GM18519 (cell line): ENCODE results near the gene USF2.

ENCODE experiments used
- ATAC-seq: cut with Tn5 transposase; IDR thresholded peaks from one replicate; pipeline ENCODE4 v1.9.1; 2021; ENCODE audit warnings: mild to moderate bottlenecking, moderate library complexity; ENCODE audit not compliant: unreplicated experiment, low FRiP score

Gene USF2

GRCh38 chr19:35314031-35314430 is 45.3 kb downstream of the USF2 start:
- ATAC-seq: no peak

- ATAC-seq: no peak
Measured at GRCh38 chr19:35314858-35315470, 46.2 kb downstream of the USF2 start.

- ATAC-seq: no peak
Measured at GRCh38 chr19:35315883-35316282, 47.1 kb downstream of the USF2 start.

GRCh38 chr19:35316560-35316959 is 47.8 kb downstream of the USF2 start:
- ATAC-seq: no peak

- no peak for ATAC-seq
Measured at GRCh38 chr19:35317464-35318043, 48.8 kb downstream of the USF2 start.

- ATAC-seq: no peak
Measured at GRCh38 chr19:35318679-35319448, 50.1 kb downstream of the USF2 start.

- no peak for ATAC-seq
Measured at GRCh38 chr19:35320065-35320713, 51.4 kb downstream of the USF2 start.

- no peak for ATAC-seq
Measured at GRCh38 chr19:35321291-35321690, 52.5 kb downstream of the USF2 start.

- ATAC-seq: no peak
Measured at GRCh38 chr19:35322014-35322413, 53.3 kb downstream of the USF2 start.

GRCh38 chr19:35327642-35328041 is 58.9 kb downstream of the USF2 start:
- no peak for ATAC-seq

- no peak for ATAC-seq
Measured at GRCh38 chr19:35328851-35329285, 60.1 kb downstream of the USF2 start, which contains the start of gene CD22. Gene CD22, plus strand, starts transcription at chr19:35329187. Its CDS starts 2,854 bp downstream, at chr19:35332041.

GRCh38 chr19:35329323-35329722 is 60.6 kb downstream of the USF2 start:
- ATAC-seq: no peak
